ENCODE data around the gene PSMD14. TPM values are rescaled to one million over a fixed set of nuclear protein-coding genes. Genes with fewer than 3 reads are reported as not detected.

The PSMD14 gene
- total and polyA plus RNA-seq, 2 of the 13 experiments (the other 11 are each of a cell fraction or from before 2014, with no cell fraction given): 60.6 to 149 TPM

GRCh38 chr2:161415034-161415986, 107.1 kb downstream of the PSMD14 start:
- 3% methylated on average over 29 of the region's 29 CpGs for WGBS (ENCODE audit: low lambda C conversion rate)
- DNase-seq (ENCODE audit: low spot score) (peak; percentile 10), ATAC-seq (peak; percentile 33), FAIRE-seq (no peak)
- no peaks in the 10 kb centered on the region for H3K9me3 ChIP-seq (ENCODE audit: low read length)
- no peaks in the 10 kb centered on the region; a peak in 1 of 5 replicates for H3K36me3 ChIP-seq (replicated peaks in 1 of 2; ENCODE audit: control insufficient read depth in 1 of 2, insufficient read depth in 2 of 2, low read length in 2 of 2)
- peak overlapping the region; percentile 17 for H2AFZ ChIP-seq (ENCODE audit: low read length)
- H3K9ac ChIP-seq (ENCODE audit: insufficient read depth, low read depth, low read length): no peak overlapping the region
- ChIA-PET CTCF (ENCODE audit: low intra/inter-chr PET ratio, low total read pairs) (no interaction called here), POLR2A (no interaction called here)
- no peak overlapping the region for H3K27ac ChIP-seq (ENCODE audit: extremely low read length, insufficient read depth, low read length)
- H3K79me2 ChIP-seq (ENCODE audit: insufficient read depth, low read length): no peaks in the 10 kb centered on the region
- peaks cover 16 to 56% of the 10 kb centered on the region in 2 experiments for H3K27me3 ChIP-seq (ENCODE audit: control insufficient read depth in 1 of 2, insufficient read depth in 2 of 2, low read length in 2 of 2)
- H3K4me3 ChIP-seq (replicated peaks in 1 of 3; ENCODE audit: insufficient read depth in 1 of 3, low read depth in 2 of 3, low read length in 3 of 3): peak overlapping the region; percentile 47 to 76 (median 68)
- H3K4me2 ChIP-seq (ENCODE audit: low read depth, low read length): peak overlapping the region; percentile 92
- in situ Hi-C loops (cut with HindIII; ENCODE audit: extremely low pct_ligation_motif_present, low pct_unique_long_range_greater_than_20kb): no loop called here
- intact Hi-C loops (cut with micrococcal nuclease; ENCODE audit: unreplicated experiment): loop anchor here (5.0 kb wide), 1 partner anchor 108 kb away; the partner anchor contains the start of gene PSMD14
- no TSS peak for BruUV-seq (replicated peaks)
- peaks cover 44% of the 10 kb centered on the region for H3K4me1 ChIP-seq (ENCODE audit: insufficient read depth, low read length)
- H4K20me1 ChIP-seq (ENCODE audit: insufficient read depth, low read length): no peaks in the 10 kb centered on the region
- TF ChIP-seq TRIM24 (CRISPR knock-in tag; IDR thresholded peaks at IDR 0.05): no peak
- TF ChIP-seq ZNF33B (CRISPR knock-in tag; IDR thresholded peaks at IDR 0.05): no peak
- TF ChIP-seq ZBTB39 (CRISPR knock-in tag; IDR thresholded peaks at IDR 0.05): no peak
- TF ChIP-seq HOMEZ (CRISPR knock-in tag; IDR thresholded peaks at IDR 0.05; ENCODE audit: low read depth): no peak
- TF ChIP-seq HOXA7 (CRISPR knock-in tag; IDR thresholded peaks at IDR 0.05): no peak
- no peak for TF ChIP-seq ADNP (CRISPR knock-in tag; IDR thresholded peaks at IDR 0.05)
- TF ChIP-seq MAFF (IDR thresholded peaks at IDR 0.05; ENCODE audit: low read depth, low read length): no peak
- TF ChIP-seq TOPORS (CRISPR knock-in tag; IDR thresholded peaks at IDR 0.05): peak; percentile 25; the same call in 1 of the 2 replicates
- no peak for TF ChIP-seq SRSF9 (IDR thresholded peaks at IDR 0.05; ENCODE audit: borderline replicate concordance, insufficient read depth, low read depth, low read length, poor library complexity, severe bottlenecking)
- TF ChIP-seq ZNF607 (CRISPR knock-in tag; IDR thresholded peaks at IDR 0.05; ENCODE audit: borderline replicate concordance): no peak
- TF ChIP-seq, protein P1, sequence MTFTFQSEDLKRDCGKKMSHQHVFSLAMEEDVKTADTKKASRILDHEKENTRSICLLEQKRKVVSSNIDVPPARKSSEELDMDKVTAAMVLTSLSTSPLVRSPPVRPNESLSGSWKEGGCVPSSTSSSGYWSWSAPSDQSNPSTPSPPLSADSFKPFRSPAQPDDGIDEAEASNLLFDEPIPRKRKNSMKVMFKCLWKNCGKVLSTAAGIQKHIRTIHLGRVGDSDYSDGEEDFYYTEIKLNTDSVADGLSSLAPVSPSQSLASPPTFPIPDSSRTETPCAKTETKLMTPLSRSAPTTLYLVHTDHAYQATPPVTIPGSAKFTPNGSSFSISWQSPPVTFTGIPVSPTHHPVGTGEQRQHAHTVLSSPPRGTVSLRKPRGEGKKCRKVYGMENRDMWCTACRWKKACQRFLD (CRISPR knock-in tag; IDR thresholded peaks at IDR 0.05; ENCODE audit: borderline replicate concordance): 0 out of 2 replicates have a peak, but pooled peaks have one; percentile 1
- 0 out of 2 replicates have a peak, but pooled peaks have one; percentile 16 for TF ChIP-seq ZNF670 (CRISPR knock-in tag; IDR thresholded peaks at IDR 0.05; ENCODE audit: borderline replicate concordance)
- TF ChIP-seq RBAK (CRISPR knock-in tag; IDR thresholded peaks at IDR 0.05): no peak
- TF ChIP-seq, protein P2, sequence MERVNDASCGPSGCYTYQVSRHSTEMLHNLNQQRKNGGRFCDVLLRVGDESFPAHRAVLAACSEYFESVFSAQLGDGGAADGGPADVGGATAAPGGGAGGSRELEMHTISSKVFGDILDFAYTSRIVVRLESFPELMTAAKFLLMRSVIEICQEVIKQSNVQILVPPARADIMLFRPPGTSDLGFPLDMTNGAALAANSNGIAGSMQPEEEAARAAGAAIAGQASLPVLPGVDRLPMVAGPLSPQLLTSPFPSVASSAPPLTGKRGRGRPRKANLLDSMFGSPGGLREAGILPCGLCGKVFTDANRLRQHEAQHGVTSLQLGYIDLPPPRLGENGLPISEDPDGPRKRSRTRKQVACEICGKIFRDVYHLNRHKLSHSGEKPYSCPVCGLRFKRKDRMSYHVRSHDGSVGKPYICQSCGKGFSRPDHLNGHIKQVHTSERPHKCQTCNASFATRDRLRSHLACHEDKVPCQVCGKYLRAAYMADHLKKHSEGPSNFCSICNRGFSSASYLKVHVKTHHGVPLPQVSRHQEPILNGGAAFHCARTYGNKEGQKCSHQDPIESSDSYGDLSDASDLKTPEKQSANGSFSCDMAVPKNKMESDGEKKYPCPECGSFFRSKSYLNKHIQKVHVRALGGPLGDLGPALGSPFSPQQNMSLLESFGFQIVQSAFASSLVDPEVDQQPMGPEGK (CRISPR knock-in tag; IDR thresholded peaks at IDR 0.05): 0 out of 2 replicates have a peak, but pooled peaks have one; percentile 17
- TF ChIP-seq SIX1 (CRISPR knock-in tag; IDR thresholded peaks at IDR 0.05; ENCODE audit: borderline replicate concordance): no peak
- TF ChIP-seq ZNF7 (CRISPR knock-in tag; IDR thresholded peaks at IDR 0.05): peak; percentile 69

Measured in HepG2 (cell line).